ENCODE results near the gene GARRE1.
"Not testable (repeated sequence)": the region's sequence is repeated elsewhere in the genome, so short reads cannot be mapped to it uniquely, and the experiment has no call there.

GARRE1 gene

GRCh38 chr19:34259367-34260095 lies 5.2 kb downstream of the GARRE1 start:
- no peak for DNase-seq

- no peak for DNase-seq
Measured at GRCh38 chr19:34260771-34261173, 6.4 kb downstream of the GARRE1 start.

DNA sequence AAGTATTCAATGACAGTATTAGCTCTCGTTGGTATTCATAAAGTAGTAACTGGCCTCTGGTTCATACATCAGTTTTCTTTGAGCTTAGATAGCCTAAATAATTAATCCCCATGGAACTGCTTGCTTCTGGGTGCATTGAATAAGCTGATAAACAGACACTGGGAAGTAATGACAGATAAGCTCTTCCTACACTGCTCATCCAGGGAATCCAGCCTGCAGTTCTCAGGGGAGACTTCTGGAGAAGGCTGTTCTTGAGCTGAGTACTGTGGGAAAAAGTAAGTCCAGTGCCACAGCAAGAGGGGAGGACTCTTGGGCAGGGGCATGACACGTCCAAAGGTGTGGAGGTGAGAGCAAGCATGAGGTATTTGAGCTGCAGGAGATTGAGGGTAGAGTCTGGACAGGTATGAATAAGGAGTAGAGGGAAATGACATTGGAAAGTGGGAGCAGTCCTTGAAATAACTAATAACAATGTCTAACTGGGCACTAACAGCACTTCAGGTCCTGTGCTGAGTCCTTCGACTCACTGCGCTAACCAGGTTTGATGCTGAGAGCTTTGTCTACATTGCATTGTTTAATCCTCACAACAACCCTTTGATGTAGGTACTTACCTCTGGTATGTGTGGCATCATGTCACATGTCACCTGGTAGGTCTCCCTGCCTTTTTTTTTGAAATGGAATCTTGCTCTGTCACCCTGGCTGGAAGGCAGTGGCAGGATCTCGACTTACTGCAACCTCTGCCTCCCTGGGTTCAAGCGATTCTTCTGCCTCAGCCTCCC lies 7.2 kb downstream of the GARRE1 start:
- no peak for DNase-seq

- no peak for DNase-seq
Measured at GRCh38 chr19:34263745-34264237, 9.4 kb downstream of the GARRE1 start.

DNA sequence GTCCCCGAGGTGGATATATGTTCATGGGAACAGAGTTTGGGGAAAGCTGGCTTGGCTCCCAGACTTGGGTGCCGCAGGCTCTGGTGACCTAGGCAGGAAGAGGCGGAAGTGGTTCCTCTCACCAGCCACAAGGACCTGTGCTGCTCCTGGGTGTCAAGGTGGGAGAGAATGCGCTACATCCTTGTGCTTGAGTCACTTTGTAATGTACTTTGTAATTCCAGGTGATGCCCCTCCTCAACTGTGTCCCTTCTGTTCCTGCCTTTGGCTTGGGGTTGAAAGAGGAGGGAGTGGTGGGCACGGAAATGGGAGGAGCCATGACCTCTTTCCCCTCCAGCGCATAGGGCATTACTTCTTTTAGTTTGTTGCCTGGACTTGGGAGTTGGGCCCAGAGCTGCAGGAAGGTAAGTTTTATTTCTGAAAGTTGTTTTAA lies 10.9 kb downstream of the GARRE1 start:
- DNase-seq = no peak

- no peak for DNase-seq
Measured at GRCh38 chr19:34269081-34269480, 14.7 kb downstream of the GARRE1 start.

DNA sequence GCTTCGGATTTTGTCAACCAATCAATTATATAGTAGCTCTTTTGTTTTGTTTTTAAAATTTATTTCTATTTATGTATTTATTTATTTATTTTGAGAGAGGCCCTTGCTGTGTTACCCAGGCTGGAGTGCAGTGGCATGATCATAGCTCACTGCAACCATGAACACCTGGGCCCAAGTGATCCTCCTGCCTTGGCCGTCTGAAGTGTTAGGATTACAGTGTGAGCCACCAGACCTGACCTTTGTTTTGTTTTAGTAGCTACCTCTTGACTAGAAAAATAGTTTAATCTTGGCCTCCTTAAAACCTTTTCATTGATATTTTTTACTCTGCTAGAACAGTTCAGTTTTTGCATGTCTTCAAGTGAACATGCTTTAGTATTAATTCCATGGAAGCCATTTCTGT lies 15.1 kb downstream of the GARRE1 start:
- DNase-seq = no peak

GRCh38 chr19:34269968-34270621 lies 15.7 kb downstream of the GARRE1 start:
- DNase-seq = no peak

DNA sequence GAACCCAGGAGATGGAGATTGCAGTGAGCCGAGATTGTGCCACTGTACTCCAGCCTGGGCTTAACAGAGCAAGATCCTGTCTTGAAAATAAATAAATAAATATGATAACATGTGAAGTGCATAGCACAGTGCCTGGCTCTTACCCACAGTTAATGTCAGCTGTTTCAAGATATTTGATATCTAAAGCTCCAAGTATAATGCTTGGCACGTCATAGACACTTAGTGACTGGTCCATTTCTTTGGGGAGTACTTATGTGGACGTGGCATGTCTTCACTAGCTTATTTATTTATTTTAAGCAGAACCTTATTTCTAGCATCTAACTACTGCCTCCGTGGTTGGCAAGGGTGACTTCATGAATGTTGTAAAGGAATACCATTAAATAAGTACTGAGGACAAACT lies 18.8 kb downstream of the GARRE1 start:
- DNase-seq = no peak

DNA sequence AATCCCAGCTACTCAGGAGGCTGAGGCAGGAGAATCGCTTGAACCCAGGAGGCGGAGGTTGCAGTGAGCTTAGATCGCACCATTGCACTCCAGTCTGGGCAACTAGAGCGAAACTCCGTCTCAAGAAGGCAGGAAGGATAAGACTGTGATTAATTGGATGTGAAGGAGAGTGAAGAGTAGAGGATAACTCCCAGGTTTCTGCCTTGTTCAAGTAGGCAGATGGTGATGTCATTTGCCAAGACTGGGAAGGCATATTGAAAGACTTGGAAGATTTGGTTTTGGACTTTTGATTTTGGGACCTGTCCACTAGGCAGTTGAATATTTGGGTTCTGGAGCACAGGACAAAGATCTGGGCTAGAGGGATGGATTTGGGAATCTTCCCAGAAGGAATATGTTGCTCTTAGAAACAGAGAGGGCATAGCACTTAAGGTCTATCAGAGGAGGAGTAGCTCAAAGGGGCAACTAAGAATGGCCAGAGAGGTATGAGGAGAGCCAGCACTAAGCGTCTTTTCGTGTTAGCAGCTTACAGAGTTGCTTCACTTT lies 20.0 kb downstream of the GARRE1 start:
- DNase-seq = no peak

- no peak for DNase-seq
Measured at GRCh38 chr19:34274827-34275625, 20.7 kb downstream of the GARRE1 start.

GRCh38 chr19:34275705-34276104 lies 21.4 kb downstream of the GARRE1 start:
- DNase-seq = no peak

DNA sequence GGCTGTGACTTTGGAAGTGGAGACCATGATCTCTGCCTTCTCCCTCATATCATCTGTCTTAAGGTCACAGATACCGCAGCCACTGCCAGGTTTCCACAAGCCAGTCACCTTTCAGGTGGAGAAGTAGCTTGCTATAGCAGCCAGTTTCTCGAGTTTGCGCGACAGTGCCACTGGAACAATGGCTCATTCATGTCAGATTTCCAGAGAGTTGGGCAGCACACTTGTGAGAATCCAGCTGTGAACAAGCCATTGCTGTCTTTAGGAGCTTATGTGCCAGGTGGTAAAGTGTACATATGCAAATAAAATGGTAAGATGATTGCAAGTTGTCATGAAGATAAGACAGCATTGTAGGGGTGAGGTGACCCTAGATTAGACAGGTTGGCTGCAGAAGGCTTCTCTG lies 22.3 kb downstream of the GARRE1 start:
- DNase-seq = no peak

- DNase-seq = no peak
Measured at GRCh38 chr19:34277244-34277643, 22.9 kb downstream of the GARRE1 start.

DNA sequence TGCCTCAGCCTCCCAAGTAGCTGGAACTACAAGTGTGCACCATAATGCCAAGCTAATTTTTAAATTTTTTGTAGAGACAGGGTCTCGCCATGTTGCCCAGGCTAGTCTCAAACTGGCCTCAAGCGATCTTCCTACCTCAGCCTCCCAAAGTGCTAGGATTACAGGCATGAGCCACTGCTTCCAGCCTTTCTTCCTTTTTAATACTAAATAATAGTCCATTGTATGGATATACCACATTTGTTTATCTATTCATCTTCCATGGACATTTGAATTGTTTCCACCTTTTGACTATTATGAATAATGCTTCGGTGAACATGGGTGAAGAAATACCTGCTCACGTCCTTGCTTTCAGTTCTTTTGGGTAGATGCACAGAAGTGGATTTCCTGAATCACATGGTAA lies 24.4 kb downstream of the GARRE1 start:
- no peak for DNase-seq

GRCh38 chr19:34281444-34281843 lies 27.1 kb downstream of the GARRE1 start:
- DNase-seq = not testable (repeated sequence)

- DNase-seq = no peak
Measured at GRCh38 chr19:34282611-34283519, 28.5 kb downstream of the GARRE1 start.

GRCh38 chr19:34284505-34284904 lies 30.2 kb downstream of the GARRE1 start:
- DNase-seq = no peak

DNA sequence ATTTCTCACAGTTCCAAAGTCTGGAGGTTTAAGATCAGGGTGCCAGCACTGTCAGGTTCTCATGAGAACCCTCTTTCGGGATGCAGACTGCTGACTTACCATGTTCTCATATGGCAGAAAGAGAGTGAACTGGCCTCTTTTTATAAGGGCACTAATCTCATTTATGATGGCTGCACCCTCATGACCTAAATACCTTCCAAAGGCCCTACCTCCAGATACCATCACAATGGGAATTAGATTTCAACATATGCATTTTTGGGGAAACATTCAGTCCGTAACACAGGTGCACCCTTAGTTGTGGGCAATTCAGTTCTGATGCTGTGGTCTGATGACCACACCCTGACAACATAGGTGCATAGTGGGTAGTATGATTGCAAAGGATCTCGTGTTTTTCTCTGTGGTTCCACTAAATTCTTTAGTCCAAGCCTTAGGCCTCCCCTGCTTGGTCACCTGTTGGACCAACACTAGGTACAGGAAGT lies 33.3 kb downstream of the GARRE1 start:
- no peak for DNase-seq

DNA sequence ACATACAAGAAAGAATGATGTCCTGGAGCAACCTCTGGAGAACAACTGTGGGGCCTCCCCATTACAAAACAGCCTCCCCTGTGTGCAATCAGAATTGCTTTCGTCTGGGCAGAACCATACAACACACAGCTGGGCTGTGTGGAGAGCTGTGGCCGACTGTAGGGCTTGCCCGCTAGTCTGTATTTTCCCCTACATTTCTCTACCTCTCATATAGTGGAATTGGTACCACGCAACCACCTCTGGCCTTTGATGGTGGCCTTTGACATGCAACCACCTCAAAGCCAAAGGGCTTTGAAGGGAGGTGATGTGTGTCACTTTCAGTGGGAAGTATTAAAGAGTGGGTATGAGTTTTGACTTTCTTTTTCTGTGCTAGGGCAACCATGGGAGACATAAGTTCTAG lies 34.0 kb downstream of the GARRE1 start:
- no peak for DNase-seq

GRCh38 chr19:34291235-34291634 lies 36.9 kb downstream of the GARRE1 start:
- DNase-seq = no peak
